Astrocyte (in vitro differentiated cells and primary cell): Measurements from ENCODE around the gene CYTIP. TPM values are rescaled to one million over a fixed set of nuclear protein-coding genes. Genes with fewer than 3 reads are reported as not detected.
"Not testable (repeated sequence)": the region's sequence is repeated elsewhere in the genome, so short reads cannot be mapped to it uniquely, and the experiment has no call there.

Experiments used
- DNase-seq: peaks from one replicate; pipeline ENCODE4 v3.0.0-alpha.2; 2010; ENCODE audit warnings: low read depth
- FAIRE-seq: peaks from 2 replicates; lab custom pipeline; 2011; peaks lifted over from hg19 to GRCh38; lab: Jason Lieb, UNC
- H2AFZ ChIP-seq: 2 replicates; pipeline ENCODE4 v1.6.0; 2012; ENCODE audit warnings: low read depth, low read length, inconsistent platforms
- H3K27ac ChIP-seq: 2 replicates; pipeline ENCODE4 v1.5.1; 2011; ENCODE audit warnings: low read depth, low read length, inconsistent platforms
- H3K27me3 ChIP-seq: 2 replicates; pipeline ENCODE4 v1.6.0; 2011; ENCODE audit warnings: low read length, inconsistent platforms; ENCODE audit not compliant: insufficient read depth
- H3K36me3 ChIP-seq: 2 replicates; pipeline ENCODE4 v1.5.1; 2011; ENCODE audit warnings: low read length, inconsistent platforms; ENCODE audit not compliant: insufficient read depth
- H3K4me1 ChIP-seq: 2 replicates; pipeline ENCODE4 v1.5.1; 2011; ENCODE audit warnings: low read length, inconsistent platforms; ENCODE audit not compliant: insufficient read depth
- H3K4me2 ChIP-seq: 2 replicates; pipeline ENCODE4 v1.6.0; 2012; ENCODE audit warnings: low read length, inconsistent platforms
- H3K4me3 ChIP-seq: 2 replicates; pipeline ENCODE4 v1.5.1; 2011; ENCODE audit warnings: low read depth, mild to moderate bottlenecking, low read length, inconsistent platforms; ENCODE audit not compliant: insufficient read depth
- H3K79me2 ChIP-seq: 2 replicates; pipeline ENCODE4 v1.6.0; 2012; ENCODE audit warnings: mild to moderate bottlenecking, low read length, inconsistent platforms; ENCODE audit not compliant: insufficient read depth
- H3K9ac ChIP-seq: 2 replicates; pipeline ENCODE4 v1.6.0; 2012; ENCODE audit warnings: mild to moderate bottlenecking, low read length, inconsistent platforms
- H3K9me3 ChIP-seq: 2 replicates; pipeline ENCODE4 v1.5.1; 2012; ENCODE audit warnings: low read depth, mild to moderate bottlenecking, low read length, inconsistent platforms; ENCODE audit not compliant: insufficient read depth
- H4K20me1 ChIP-seq: 2 replicates; pipeline ENCODE4 v1.6.0; 2012; ENCODE audit warnings: low read length, inconsistent platforms; ENCODE audit not compliant: insufficient read depth
- H3K27ac Mint-ChIP-seq: one replicate; pipeline ENCODE4 v1.8.0; 2021; ENCODE audit warnings: mild to moderate bottlenecking, mixed read lengths; ENCODE audit not compliant: unreplicated experiment
- H3K27me3 Mint-ChIP-seq: one replicate; pipeline ENCODE4 v1.8.0; 2021; ENCODE audit warnings: low read depth, mixed read lengths; ENCODE audit not compliant: unreplicated experiment
- H3K36me3 Mint-ChIP-seq: one replicate; pipeline ENCODE4 v1.8.0; 2021; ENCODE audit warnings: low read depth, mixed read lengths; ENCODE audit not compliant: unreplicated experiment
- H3K4me1 Mint-ChIP-seq: one replicate; pipeline ENCODE4 v1.8.0; 2021; ENCODE audit warnings: low read depth, mixed read lengths; ENCODE audit not compliant: unreplicated experiment
- H3K4me3 Mint-ChIP-seq: one replicate; pipeline ENCODE4 v1.8.0; 2021; ENCODE audit warnings: mild to moderate bottlenecking, moderate library complexity, mixed read lengths; ENCODE audit not compliant: unreplicated experiment
- H3K9me3 Mint-ChIP-seq: one replicate; pipeline ENCODE4 v1.8.0; 2021; ENCODE audit warnings: mild to moderate bottlenecking, mixed read lengths; ENCODE audit not compliant: unreplicated experiment
- CTCF ChIP-seq: IDR thresholded peaks from 2 replicates; pipeline ENCODE4 v1.5.1; 2011; ENCODE audit warnings: low read depth, mild to moderate bottlenecking, inconsistent platforms, low read length, moderate library complexity; ENCODE audit not compliant: insufficient read depth
- EZH2 ChIP-seq: IDR thresholded peaks from 2 replicates; pipeline ENCODE4 v1.6.1; 2012; ENCODE audit warnings: mild to moderate bottlenecking, low read length, inconsistent platforms; ENCODE audit not compliant: insufficient read depth
- total RNA-seq: library from RNA; stranded (reverse); gene quantifications from 2 replicates; pipeline ENCODE4 v1.2.1, GENCODE V29; 2021

The CYTIP gene
- total RNA-seq, 1 donor from 2014 or later, result 0.16 TPM

GRCh38 chr2:157377861-157378260 is 66.0 kb downstream of the CYTIP start:
- Histone ChIP-seq H3K4me2 (no peak overlapping the region), H2AFZ (no peak overlapping the region), H3K4me1 (no peaks in the 10 kb centered on the region), H3K9me3 (peaks cover 5% of the 10 kb centered on the region), H3K36me3 (no peaks in the 10 kb centered on the region), H3K4me3 (no peak overlapping the region), H4K20me1 (no peaks in the 10 kb centered on the region), H3K79me2 (no peaks in the 10 kb centered on the region), H3K9ac (no peak overlapping the region), H3K27ac (no peak overlapping the region), H3K27me3 (no peaks in the 10 kb centered on the region)
- DNase-seq (no peak), FAIRE-seq (no peak)
- Mint-ChIP-seq H3K36me3 (no peaks in the 10 kb centered on the region), H3K9me3 (peaks cover 15% of the 10 kb centered on the region), H3K4me3 (no peak overlapping the region), H3K27me3 (no peaks in the 10 kb centered on the region), H3K27ac (no peak overlapping the region), H3K4me1 (no peaks in the 10 kb centered on the region)
- no peak for TF ChIP-seq EZH2
- TF ChIP-seq CTCF, result no peak

DNA sequence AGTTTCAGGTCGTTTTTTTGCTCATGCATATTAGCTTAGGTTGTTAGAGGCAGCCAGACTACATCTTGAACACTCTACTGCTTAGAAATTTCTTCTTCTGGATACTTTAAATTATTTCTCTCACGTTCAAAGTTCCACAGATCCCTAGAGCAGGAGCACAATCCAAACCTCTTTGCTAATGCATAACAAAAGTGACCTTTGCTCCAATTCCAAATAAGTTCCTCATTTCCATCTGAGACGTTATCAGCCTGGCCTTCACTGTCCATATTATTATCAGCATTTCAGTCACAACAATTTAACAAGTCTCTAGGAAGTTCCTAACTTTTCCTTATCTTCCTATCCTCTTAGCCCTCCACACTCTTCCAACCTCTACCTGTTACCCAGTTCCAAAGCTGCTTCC is 67.8 kb downstream of the CYTIP start:
- no peak overlapping the region for H3K4me3 Mint-ChIP-seq
- no peaks in the 10 kb centered on the region for H3K27me3 ChIP-seq
- TF ChIP-seq CTCF (no peak), EZH2 (no peak)
- H2AFZ ChIP-seq, result no peak overlapping the region
- H3K4me2 ChIP-seq, result no peak overlapping the region
- no peaks in the 10 kb centered on the region for H3K36me3 ChIP-seq
- DNase-seq, result no peak
- no peaks in the 10 kb centered on the region for H3K27me3 Mint-ChIP-seq
- no peak overlapping the region for H3K9ac ChIP-seq
- H3K36me3 Mint-ChIP-seq, result no peaks in the 10 kb centered on the region
- H4K20me1 ChIP-seq, result no peaks in the 10 kb centered on the region
- no peaks in the 10 kb centered on the region for H3K4me1 ChIP-seq
- H3K4me3 ChIP-seq, result no peak overlapping the region
- no peaks in the 10 kb centered on the region for H3K79me2 ChIP-seq
- peaks cover 15% of the 10 kb centered on the region for H3K9me3 Mint-ChIP-seq
- H3K9me3 ChIP-seq, result peaks cover 5% of the 10 kb centered on the region
- no peaks in the 10 kb centered on the region for H3K4me1 Mint-ChIP-seq
- no peak overlapping the region for H3K27ac Mint-ChIP-seq
- FAIRE-seq, result no peak
- H3K27ac ChIP-seq, result no peak overlapping the region

- TF ChIP-seq EZH2 (no peak), CTCF (no peak)
- Histone ChIP-seq H3K27ac (no peak overlapping the region), H4K20me1 (no peaks in the 10 kb centered on the region), H3K79me2 (no peaks in the 10 kb centered on the region), H3K27me3 (no peaks in the 10 kb centered on the region), H3K4me2 (no peak overlapping the region), H3K9ac (no peak overlapping the region), H3K4me3 (no peak overlapping the region), H3K4me1 (no peaks in the 10 kb centered on the region), H3K9me3 (peaks cover 5% of the 10 kb centered on the region), H2AFZ (no peak overlapping the region), H3K36me3 (no peaks in the 10 kb centered on the region)
- Mint-ChIP-seq H3K27me3 (no peaks in the 10 kb centered on the region), H3K4me1 (no peaks in the 10 kb centered on the region), H3K36me3 (no peaks in the 10 kb centered on the region), H3K4me3 (no peak overlapping the region), H3K9me3 (peaks cover 15% of the 10 kb centered on the region), H3K27ac (no peak overlapping the region)
- DNase-seq, result no peak
- FAIRE-seq, result no peak
Observed at GRCh38 chr2:157375384-157375783, 68.5 kb downstream of the CYTIP start.

DNA sequence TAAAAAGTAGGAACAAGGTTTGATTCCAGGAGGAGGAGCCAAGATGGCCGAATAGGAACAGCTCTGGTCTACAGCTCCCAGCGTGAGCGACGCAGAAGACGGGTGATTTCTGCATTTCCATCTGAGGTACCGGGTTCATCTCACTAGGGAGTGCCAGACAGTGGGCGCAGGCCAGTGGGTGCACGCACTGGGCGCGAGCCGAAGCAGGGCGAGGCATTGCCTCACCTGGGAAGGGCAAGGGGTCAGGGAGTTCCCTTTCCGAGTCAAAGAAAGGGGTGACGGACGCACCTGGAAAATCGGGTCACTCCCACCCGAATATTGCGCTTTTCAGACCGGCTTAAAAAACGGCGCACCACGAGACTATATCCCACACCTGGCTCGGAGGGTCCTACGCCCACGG is 75.4 kb downstream of the CYTIP start:
- not testable (repeated sequence) for H2AFZ ChIP-seq, H3K4me1 ChIP-seq, H3K9ac ChIP-seq, H3K4me2 ChIP-seq, H3K9me3 ChIP-seq, H3K79me2 ChIP-seq, H3K4me3 Mint-ChIP-seq, H3K27me3 Mint-ChIP-seq, H3K36me3 Mint-ChIP-seq, H3K27me3 ChIP-seq, H3K27ac ChIP-seq, H3K9me3 Mint-ChIP-seq, H3K36me3 ChIP-seq, DNase-seq, FAIRE-seq, H3K4me1 Mint-ChIP-seq, H4K20me1 ChIP-seq, H3K4me3 ChIP-seq, H3K27ac Mint-ChIP-seq
